Measurements from ENCODE around the gene RETREG1. TPM values are rescaled to one million over a fixed set of nuclear protein-coding genes. Genes with fewer than 3 reads are reported as not detected.

RETREG1 gene
- total and polyA plus RNA-seq, 2 experiments from 2014 or later: 2.3 to 3.6 TPM

DNA sequence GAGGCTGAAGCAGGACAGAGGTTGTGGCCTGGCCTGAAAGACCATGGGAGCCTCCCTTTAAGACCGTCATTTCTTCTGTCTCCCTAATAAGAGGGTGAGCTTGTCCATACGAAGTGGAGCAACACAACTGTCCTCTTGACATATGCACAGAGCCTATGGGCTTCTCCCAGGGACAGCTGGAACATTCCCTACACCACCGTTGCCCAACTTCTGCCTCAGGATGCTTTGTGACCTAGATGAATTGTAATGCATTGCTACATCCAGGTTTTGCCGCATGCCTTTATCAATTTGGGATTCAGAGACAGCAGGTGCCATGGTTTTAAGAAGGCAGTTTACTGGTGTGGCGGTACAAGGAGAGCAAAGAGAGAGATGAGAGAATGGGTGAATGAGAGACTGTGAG lies 116.8 kb downstream of the RETREG1 start:
- Mint-ChIP-seq H3K27ac (no peak overlapping the region), H3K27me3 (ENCODE audit: insufficient read depth, low read depth, poor library complexity) (no peaks in the 10 kb centered on the region), H3K36me3 (ENCODE audit: low read depth) (peaks cover 12% of the 10 kb centered on the region), H3K4me1 (no peaks in the 10 kb centered on the region), H3K4me3 (no peak overlapping the region), H3K9me3 (peaks cover 18% of the 10 kb centered on the region)
- no peak for ATAC-seq
- Histone ChIP-seq H3K27ac (ENCODE audit: low read depth) (no peak overlapping the region), H3K79me2 (replicated peaks; ENCODE audit: insufficient read depth) (no peaks in the 10 kb centered on the region), H3K36me3 (ENCODE audit: insufficient read depth) (no peaks in the 10 kb centered on the region), H3K27me3 (ENCODE audit: insufficient read depth) (no peaks in the 10 kb centered on the region), H3K9me2 (ENCODE audit: insufficient read depth) (no peaks in the 10 kb centered on the region), H3K4me1 (ENCODE audit: insufficient read depth) (no peaks in the 10 kb centered on the region), H2AFZ (no peak overlapping the region), H4K20me1 (replicated peaks; ENCODE audit: insufficient read depth) (no peaks in the 10 kb centered on the region), H3F3A (replicated peaks; ENCODE audit: low read depth) (no peaks in the 10 kb centered on the region), H3K4me3 (no peak overlapping the region), H3K4me2 (no peak overlapping the region)
- no peak for TF ChIP-seq EZH2 (IDR thresholded peaks at IDR 0.05; ENCODE audit: low read depth, unreplicated experiment)
- TF ChIP-seq CREB1 (CRISPR knock-in tag; IDR thresholded peaks at IDR 0.05; ENCODE audit: low read depth): no peak
- TF ChIP-seq ZNF114 (CRISPR knock-in tag; IDR thresholded peaks at IDR 0.05): no peak
- TF ChIP-seq ZNF331 (CRISPR knock-in tag; IDR thresholded peaks at IDR 0.05; ENCODE audit: low read depth): no peak
- TF ChIP-seq JUNB (IDR thresholded peaks at IDR 0.05; ENCODE audit: unreplicated experiment): no peak
- no peak for TF ChIP-seq CTCF (conservative IDR thresholded peaks at IDR 0.05; ENCODE audit: low read depth in 2 of 2)
- TF ChIP-seq, protein P1, sequence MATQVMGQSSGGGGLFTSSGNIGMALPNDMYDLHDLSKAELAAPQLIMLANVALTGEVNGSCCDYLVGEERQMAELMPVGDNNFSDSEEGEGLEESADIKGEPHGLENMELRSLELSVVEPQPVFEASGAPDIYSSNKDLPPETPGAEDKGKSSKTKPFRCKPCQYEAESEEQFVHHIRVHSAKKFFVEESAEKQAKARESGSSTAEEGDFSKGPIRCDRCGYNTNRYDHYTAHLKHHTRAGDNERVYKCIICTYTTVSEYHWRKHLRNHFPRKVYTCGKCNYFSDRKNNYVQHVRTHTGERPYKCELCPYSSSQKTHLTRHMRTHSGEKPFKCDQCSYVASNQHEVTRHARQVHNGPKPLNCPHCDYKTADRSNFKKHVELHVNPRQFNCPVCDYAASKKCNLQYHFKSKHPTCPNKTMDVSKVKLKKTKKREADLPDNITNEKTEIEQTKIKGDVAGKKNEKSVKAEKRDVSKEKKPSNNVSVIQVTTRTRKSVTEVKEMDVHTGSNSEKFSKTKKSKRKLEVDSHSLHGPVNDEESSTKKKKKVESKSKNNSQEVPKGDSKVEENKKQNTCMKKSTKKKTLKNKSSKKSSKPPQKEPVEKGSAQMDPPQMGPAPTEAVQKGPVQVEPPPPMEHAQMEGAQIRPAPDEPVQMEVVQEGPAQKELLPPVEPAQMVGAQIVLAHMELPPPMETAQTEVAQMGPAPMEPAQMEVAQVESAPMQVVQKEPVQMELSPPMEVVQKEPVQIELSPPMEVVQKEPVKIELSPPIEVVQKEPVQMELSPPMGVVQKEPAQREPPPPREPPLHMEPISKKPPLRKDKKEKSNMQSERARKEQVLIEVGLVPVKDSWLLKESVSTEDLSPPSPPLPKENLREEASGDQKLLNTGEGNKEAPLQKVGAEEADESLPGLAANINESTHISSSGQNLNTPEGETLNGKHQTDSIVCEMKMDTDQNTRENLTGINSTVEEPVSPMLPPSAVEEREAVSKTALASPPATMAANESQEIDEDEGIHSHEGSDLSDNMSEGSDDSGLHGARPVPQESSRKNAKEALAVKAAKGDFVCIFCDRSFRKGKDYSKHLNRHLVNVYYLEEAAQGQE (IDR thresholded peaks at IDR 0.05; ENCODE audit: unreplicated experiment): no peak
- TF ChIP-seq, protein P2, sequence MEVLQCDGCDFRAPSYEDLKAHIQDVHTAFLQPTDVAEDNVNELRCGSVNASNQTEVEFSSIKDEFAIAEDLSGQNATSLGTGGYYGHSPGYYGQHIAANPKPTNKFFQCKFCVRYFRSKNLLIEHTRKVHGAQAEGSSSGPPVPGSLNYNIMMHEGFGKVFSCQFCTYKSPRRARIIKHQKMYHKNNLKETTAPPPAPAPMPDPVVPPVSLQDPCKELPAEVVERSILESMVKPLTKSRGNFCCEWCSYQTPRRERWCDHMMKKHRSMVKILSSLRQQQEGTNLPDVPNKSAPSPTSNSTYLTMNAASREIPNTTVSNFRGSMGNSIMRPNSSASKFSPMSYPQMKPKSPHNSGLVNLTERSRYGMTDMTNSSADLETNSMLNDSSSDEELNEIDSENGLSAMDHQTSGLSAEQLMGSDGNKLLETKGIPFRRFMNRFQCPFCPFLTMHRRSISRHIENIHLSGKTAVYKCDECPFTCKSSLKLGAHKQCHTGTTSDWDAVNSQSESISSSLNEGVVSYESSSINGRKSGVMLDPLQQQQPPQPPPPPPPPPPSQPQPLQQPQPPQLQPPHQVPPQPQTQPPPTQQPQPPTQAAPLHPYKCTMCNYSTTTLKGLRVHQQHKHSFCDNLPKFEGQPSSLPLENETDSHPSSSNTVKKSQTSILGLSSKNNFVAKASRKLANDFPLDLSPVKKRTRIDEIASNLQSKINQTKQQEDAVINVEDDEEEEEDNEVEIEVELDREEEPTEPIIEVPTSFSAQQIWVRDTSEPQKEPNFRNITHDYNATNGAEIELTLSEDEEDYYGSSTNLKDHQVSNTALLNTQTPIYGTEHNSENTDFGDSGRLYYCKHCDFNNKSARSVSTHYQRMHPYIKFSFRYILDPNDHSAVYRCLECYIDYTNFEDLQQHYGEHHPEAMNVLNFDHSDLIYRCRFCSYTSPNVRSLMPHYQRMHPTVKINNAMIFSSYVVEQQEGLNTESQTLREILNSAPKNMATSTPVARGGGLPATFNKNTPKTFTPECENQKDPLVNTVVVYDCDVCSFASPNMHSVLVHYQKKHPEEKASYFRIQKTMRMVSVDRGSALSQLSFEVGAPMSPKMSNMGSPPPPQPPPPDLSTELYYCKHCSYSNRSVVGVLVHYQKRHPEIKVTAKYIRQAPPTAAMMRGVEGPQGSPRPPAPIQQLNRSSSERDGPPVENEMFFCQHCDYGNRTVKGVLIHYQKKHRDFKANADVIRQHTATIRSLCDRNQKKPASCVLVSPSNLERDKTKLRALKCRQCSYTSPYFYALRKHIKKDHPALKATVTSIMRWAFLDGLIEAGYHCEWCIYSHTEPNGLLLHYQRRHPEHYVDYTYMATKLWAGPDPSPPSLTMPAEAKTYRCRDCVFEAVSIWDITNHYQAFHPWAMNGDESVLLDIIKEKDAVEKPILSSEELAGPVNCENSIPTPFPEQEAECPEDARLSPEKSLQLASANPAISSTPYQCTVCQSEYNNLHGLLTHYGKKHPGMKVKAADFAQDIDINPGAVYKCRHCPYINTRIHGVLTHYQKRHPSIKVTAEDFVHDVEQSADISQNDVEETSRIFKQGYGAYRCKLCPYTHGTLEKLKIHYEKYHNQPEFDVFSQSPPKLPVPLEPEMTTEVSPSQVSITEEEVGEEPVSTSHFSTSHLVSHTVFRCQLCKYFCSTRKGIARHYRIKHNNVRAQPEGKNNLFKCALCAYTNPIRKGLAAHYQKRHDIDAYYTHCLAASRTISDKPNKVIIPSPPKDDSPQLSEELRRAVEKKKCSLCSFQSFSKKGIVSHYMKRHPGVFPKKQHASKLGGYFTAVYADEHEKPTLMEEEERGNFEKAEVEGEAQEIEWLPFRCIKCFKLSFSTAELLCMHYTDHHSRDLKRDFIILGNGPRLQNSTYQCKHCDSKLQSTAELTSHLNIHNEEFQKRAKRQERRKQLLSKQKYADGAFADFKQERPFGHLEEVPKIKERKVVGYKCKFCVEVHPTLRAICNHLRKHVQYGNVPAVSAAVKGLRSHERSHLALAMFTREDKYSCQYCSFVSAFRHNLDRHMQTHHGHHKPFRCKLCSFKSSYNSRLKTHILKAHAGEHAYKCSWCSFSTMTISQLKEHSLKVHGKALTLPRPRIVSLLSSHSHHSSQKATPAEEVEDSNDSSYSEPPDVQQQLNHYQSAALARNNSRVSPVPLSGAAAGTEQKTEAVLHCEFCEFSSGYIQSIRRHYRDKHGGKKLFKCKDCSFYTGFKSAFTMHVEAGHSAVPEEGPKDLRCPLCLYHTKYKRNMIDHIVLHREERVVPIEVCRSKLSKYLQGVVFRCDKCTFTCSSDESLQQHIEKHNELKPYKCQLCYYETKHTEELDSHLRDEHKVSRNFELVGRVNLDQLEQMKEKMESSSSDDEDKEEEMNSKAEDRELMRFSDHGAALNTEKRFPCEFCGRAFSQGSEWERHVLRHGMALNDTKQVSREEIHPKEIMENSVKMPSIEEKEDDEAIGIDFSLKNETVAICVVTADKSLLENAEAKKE (CRISPR knock-in tag; IDR thresholded peaks at IDR 0.05): no peak
- no peak for TF ChIP-seq STAT1 (IDR thresholded peaks at IDR 0.05; ENCODE audit: unreplicated experiment)
- no peak for DNase-seq (ENCODE audit: low spot score)

Data from GM23338 (cell line).